ENCODE measurements around the gene ZBTB43.

The ZBTB43 gene

DNA sequence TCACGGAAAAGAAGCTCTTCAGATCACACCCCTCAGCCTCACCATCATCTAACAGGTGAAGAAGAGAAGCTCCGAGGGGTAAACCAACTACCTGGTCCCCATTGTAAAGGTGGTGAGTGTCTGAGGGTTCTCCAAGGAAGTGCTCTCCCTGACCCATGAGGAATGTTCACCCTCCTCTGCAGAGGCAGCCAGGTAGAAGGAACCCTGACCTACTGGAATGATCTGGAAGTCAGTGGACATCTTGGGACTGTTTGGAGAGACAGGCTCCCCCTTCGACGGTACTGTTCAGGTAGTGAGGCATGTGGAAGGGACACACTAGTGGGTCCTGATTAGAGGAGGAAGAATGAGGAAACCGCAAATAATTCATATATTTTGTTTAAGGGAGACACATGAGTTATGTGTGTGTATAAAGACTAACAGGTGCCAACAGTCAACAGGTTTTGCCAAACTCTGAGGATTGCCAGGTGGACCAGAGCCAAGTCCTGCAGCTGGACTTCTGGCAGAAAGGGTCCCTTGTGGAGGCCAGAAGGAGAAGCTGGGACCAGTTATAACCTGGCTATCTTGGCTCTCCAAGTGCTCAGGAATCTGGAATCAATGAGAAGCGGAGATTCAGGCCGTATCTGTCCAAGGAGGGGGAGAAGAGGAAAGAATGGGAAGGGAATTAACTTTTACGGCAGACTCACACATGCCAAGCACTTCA lies 52.6 kb downstream of the ZBTB43 start:
- DNase-seq (ENCODE audit: low spot score) = no peak

GRCh38 chr9:126859111-126859510 lies 54.3 kb downstream of the ZBTB43 start:
- no peak for DNase-seq (ENCODE audit: low spot score)

DNA sequence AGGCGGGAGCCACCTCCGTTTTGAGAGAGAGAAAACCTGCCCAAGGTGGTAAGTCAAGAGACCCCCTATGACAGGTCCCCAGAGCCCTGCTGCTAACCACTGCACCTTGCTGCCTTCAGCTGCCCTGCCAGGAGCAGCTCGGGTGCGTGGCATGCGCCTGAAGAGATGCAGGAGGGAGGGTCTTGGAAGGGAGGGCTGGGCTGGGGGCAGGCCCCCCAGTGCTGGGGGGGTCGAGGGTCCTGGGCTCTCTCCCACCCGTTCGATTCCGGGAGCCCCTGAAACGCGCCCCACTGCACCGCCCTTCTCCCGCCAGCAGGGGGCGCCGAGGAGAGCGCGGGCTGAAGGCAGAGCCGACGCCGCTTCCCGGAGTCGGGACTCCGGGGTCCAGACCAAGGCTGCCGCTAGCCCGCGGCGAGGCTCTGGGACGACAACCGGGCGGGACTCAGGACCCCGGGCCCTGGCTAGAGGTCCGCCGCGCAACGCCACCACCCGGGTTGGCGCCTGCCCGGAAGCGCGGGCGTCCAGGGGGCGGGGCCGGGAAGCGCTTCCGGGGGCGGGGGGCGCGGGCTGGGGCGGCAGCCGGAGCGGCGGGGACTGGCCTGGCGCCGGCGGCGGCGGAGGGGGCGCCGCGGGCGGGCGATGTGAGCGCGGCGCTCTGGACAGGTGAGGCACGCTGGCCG lies 55.4 kb downstream of the ZBTB43 start, which contains the start of gene ZBTB34:
Gene ZBTB34, plus strand, starts transcription at position 563 of the 680 bp plus-strand sequence. CDS start 18,761 bp downstream, outside the sequence.
- DNase-seq (ENCODE audit: low spot score) = peak; percentile 87

GRCh38 chr9:126860757-126861466 lies 56.1 kb downstream of the ZBTB43 start:
- no peak for DNase-seq (ENCODE audit: low spot score)

DNA sequence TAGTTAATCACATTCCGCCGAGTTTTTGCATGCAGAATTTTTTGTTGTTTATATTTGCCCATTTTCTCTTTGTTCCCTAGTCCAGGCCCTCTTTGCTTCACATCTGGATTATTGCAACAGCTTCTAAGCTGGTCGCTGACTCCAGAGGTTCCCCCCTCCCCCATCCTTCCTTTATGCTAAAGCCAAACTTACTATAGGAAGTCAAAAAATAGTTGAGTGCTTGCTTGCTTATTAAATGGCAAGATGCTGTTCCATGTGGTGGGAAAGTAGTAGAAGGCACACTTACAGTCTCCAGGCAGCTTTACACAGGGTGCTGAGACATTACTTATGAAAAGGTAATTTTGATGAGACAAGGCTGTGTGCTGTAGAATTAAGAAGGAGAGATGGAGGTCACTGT lies 56.9 kb downstream of the ZBTB43 start:
- no peak for DNase-seq (ENCODE audit: low spot score)

DNA sequence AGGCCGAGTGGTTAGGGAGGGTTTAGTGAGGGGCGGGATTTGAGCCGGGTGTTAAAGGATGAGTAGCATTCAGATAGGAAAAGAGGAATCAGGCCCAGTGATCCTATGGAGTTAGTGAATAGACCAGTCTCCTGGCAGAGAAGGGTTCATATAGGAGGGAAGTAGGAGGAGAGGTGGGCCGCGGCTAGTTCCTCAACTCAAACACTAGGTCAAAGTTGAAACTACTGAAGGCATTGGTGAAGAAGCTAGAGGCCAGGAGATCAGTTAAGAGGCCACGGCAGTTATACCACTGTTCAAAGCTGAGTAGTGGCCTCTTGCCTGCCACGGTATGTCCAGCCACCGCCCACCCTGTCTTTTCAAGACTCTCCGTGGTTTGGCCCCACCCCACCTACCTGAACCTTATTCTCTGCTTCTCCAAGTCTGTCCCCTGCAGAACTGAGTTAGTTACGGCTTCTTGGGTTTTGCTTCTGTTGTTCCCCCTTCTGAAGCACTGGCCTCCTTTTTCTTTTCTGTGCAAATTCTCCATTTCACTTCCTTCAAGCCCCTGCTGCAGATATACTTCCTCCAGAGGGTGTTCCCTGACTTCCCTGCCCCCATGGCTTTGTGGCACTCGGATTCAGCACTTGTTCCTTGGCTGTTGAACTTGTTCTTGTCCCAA lies 57.4 kb downstream of the ZBTB43 start:
- DNase-seq (ENCODE audit: low spot score) = no peak

DNA sequence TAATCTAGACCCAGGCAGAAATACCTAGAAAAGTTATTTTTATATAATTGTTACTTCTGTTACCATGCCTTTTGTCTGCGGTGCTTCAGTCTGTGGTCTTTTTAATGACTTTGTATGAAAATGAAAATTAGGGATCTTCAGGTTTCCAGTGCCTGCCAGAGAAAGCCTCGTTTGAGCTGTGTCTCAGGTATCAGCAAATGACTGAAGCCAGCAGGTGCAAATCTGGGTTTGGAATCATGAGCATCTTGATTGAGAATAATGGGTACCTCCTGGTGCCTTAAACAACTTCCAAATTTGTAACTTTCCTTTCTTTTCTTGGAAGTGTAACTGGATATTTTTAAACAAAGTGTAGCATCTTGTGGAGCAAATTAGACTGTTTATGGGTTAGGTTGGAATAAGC lies 59.9 kb downstream of the ZBTB43 start:
- DNase-seq (ENCODE audit: low spot score) = no peak

- no peak for DNase-seq (ENCODE audit: low spot score)
Measured at GRCh38 chr9:126869368-126869767, 64.5 kb downstream of the ZBTB43 start.

DNA sequence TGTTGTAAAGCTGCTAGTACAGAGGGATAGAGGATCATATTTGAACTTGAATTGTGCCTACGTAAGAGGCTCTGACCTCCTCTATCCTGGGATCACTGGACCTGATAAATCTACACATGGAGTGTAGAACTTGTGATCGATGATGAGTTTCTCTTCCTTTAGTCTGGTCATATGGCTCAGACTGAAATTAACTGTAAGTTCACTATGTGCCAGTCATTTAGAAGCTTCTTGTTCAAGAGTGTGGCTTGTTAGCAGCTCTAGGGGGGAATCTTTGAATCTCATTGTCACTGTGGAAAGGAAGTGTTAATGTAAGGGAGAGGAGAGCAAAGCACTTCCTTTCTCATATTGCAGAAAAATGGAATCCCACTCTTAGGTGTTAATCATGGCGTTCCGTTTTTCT lies 67.7 kb downstream of the ZBTB43 start:
- no peak for DNase-seq (ENCODE audit: low spot score)

GRCh38 chr9:126874546-126875314 lies 69.9 kb downstream of the ZBTB43 start:
- no peak for DNase-seq (ENCODE audit: low spot score)

- DNase-seq (ENCODE audit: low spot score) = no peak
Measured at GRCh38 chr9:126875756-126876510, 71.1 kb downstream of the ZBTB43 start.

DNA sequence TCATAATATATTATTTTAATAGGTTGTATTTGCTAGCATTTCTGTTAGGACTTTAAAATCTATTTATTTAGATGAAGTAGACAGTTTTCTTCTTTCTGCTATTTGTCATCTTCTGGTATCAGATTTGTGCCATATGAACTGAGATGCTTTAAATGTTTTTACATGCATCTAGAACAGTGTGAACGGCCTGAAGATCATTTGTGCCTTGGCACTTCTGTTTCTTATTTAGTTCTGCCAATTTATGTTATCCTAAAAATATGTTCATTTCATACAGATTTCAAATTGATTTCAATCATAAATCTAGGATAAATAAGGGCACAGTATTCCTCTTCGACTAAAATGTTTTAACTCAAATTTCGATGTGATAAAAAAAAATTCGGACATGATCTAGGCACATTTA lies 71.7 kb downstream of the ZBTB43 start:
- DNase-seq (ENCODE audit: low spot score) = no peak

GRCh38 chr9:126877418-126877817 lies 72.6 kb downstream of the ZBTB43 start:
- DNase-seq (ENCODE audit: low spot score) = no peak

DNA sequence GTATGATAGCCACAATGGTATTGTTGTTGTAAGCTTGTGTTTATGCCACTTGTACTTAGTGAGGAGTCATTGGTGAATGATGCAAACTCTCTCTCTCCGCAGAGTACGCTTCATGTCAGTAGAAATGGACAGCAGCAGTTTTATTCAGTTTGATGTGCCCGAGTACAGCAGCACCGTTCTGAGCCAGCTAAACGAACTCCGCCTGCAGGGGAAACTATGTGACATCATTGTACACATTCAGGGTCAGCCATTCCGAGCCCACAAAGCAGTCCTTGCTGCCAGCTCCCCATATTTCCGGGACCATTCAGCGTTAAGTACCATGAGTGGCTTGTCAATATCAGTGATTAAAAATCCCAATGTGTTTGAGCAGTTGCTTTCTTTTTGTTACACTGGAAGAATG lies 74.4 kb downstream of the ZBTB43 start:
- DNase-seq (ENCODE audit: low spot score) = no peak

- no peak for DNase-seq (ENCODE audit: low spot score)
Measured at GRCh38 chr9:126880226-126880946, 75.5 kb downstream of the ZBTB43 start.

DNA sequence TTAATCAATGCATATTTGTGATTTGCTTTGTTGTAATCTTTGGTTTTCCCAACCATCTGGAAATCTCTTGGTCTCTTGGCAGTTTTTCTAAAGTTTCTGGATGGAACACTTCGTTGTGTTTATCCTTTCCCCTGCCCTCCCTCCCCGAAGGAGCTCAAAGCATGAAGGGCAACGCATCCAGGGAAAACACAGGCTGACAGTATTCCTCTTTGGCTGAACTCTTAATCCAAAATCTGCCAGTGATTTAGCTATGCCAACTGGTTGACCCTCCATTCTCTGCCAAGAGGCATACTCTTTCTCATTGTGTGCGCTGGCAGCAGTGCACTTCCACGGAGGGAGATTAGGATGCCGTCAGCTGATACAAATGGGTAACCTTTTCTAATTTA lies 76.1 kb downstream of the ZBTB43 start:
- DNase-seq (ENCODE audit: low spot score) = no peak

DNA sequence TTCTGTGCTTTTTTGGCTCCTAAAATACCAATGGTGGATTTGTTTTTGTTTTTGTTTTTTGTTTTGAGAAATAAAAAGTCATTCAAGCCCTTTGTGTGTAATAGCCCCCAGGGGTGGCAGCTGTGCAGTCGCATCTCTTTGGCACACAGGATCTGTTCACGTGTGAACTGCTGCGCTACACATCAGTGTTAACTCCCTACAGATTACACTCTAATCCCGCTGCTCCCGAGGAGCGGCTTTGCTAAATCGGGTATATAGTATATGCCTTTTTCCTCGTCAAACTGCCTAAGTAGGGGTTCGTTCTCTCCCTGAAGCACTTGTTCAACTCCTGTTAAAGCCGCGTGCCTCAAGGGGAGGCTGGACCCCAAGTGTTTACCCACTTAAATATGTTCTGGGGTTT lies 77.9 kb downstream of the ZBTB43 start:
- DNase-seq (ENCODE audit: low spot score) = no peak

DNA sequence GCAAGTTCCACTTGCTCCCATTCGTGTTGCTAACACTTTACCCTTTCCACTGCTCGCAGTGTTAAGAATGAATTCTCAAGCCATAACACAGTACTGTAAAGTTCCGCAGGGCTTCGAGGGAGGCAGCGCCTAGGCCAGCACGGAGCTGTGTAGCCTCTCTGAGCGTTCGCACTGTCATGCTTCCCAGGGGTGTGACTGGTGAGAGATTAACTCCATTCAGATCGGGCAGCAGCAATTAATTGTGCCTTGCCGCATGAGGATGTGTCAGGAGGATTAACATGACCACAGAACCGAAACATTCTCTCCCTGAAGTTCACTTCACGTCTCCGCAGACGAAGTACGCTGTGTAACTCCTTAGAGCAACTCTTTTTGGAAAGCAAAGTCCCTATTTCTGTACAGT lies 78.8 kb downstream of the ZBTB43 start:
- DNase-seq (ENCODE audit: low spot score) = no peak

DNA sequence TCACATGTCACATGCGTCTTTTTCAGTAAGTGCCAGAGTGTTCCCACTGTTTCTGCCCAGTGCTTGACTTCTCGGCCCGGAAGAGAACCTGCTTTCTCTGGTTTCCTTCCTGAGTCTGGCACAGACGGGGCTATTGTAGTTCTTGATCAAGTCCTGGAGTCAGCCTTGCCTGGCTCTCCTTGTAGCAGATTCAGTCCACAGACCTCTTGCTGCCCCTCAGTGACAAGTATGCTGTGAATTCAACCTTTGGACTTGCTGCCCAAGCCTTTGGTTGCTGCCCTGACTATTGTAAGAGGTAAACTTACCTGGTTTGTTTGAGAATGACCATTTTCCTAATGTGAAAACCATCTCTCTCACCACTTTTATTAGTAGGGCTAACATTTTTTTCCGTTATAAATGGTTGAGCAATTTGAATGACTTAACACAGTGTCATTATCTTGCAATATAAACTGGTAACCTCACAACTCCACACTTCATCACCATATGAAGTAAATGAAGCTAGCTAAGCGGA lies 80.3 kb downstream of the ZBTB43 start:
- DNase-seq (ENCODE audit: low spot score) = no peak
